MM.1S (cell line): Measurements from ENCODE around the gene PRMT1.

Experiments used
- CTCF ChIP-seq: fragments of 300-600 bp; sonication (generic); IDR thresholded peaks from 2 replicates; pipeline ENCODE4 v1.5.1; 2016; ENCODE audit warnings: antibody characterized with exemption, low read length, mixed read lengths
- EZH2 ChIP-seq: fragments of 300-600 bp; sonication (generic); optimal IDR thresholded peaks from 2 replicates; pipeline ENCODE3; 2017; ENCODE audit warnings: low read depth, mild to moderate bottlenecking, antibody characterized with exemption, low read length, mixed read lengths
- EZH2phosphoT487 ChIP-seq: fragments of 300-600 bp; sonication (generic); IDR thresholded peaks from 2 replicates; pipeline ENCODE4 v1.6.1; 2018; ENCODE audit warnings: antibody characterized with exemption, low read length

DNA sequence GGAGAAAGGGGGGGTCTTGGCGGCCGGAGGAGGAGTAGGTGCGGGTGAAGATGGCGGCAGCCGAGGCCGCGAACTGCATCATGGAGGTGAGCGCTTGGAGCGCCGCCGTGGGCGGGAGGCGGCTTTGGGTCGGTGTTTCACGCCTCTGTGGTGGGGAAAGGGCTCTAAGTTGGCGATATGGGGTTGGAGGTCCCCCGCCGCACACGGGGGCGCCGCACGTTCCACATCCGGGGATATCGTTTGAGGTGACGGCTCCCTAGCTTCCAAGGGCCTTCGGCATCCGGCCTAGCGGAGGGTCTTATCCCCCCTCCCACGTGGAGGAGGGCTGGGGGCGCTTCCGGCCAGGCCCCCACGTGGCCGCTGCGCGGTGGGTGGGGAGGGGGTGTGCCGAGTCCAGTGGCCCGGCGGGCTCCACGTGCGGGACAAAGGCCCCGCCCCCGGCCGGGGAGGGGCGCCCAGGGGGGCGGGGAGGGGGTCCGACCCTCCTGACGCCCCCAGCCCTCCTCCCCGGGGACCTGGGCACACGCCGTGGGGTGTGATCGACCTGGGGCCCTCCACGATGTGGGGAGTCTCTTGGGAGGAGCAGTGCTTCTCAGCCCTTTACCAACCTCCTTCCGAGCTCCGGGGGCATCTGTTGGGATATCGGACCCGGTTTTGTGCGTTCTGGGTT, at the start of gene PRMT1:
- TF ChIP-seq CTCF, result no peak
- TF ChIP-seq EZH2phosphoT487, result no peak
- no peak for TF ChIP-seq EZH2
